H9 (cell line): Measurements from ENCODE around the gene SLC36A2. TPM values are rescaled to one million over a fixed set of nuclear protein-coding genes. Genes with fewer than 3 reads are reported as not detected.

Source experiments
- DNase-seq: peaks from one replicate; pipeline ENCODE4 v3.0.0-alpha.2; 2017
- H2AFZ ChIP-seq: one replicate; pipeline ENCODE4 v1.6.1; 2013; ENCODE audit warnings: mild to moderate bottlenecking, low read length, control low read depth, moderate library complexity
- H2AK5ac ChIP-seq: 2 replicates; pipeline ENCODE4 v1.6.1; 2013; ENCODE audit warnings: low read length, control low read depth, mixed read lengths; ENCODE audit not compliant: insufficient read length
- H2BK120ac ChIP-seq: one replicate; pipeline ENCODE4 v1.6.1; 2013; ENCODE audit warnings: low read depth, mild to moderate bottlenecking, low read length, control low read depth, inconsistent platforms; ENCODE audit not compliant: poor library complexity, severe bottlenecking
- H2BK12ac ChIP-seq: 2 replicates; pipeline ENCODE4 v1.6.1; 2013; ENCODE audit warnings: low read length, control low read depth, mixed read lengths, low read depth; ENCODE audit not compliant: insufficient read length
- H2BK15ac ChIP-seq: 2 replicates; pipeline ENCODE4 v1.6.1; 2013; ENCODE audit warnings: low read depth, low read length, control low read depth
- H2BK20ac ChIP-seq: one replicate; pipeline ENCODE4 v1.6.1; 2013; ENCODE audit warnings: low read depth, mild to moderate bottlenecking, low read length, control low read depth, inconsistent platforms; ENCODE audit not compliant: poor library complexity, severe bottlenecking
- H2BK5ac ChIP-seq: 2 replicates; pipeline ENCODE4 v1.6.1; 2013; ENCODE audit warnings: low read length, control low read depth, mixed read lengths; ENCODE audit not compliant: insufficient read length
- H3K14ac ChIP-seq: 2 replicates; pipeline ENCODE4 v1.6.1; 2013; ENCODE audit warnings: low read length, control low read depth; ENCODE audit not compliant: insufficient read depth
- H3K18ac ChIP-seq: 2 replicates; pipeline ENCODE4 v1.6.1; 2013; ENCODE audit warnings: low read depth, mild to moderate bottlenecking, mixed read lengths, low read length, control low read depth; ENCODE audit not compliant: insufficient read length
- H3K23ac ChIP-seq: 2 replicates; pipeline ENCODE4 v1.6.1; 2013; ENCODE audit warnings: low read length, control low read depth, mixed read lengths, low read depth; ENCODE audit not compliant: insufficient read length
- H3K23me2 ChIP-seq: 2 replicates; pipeline ENCODE4 v1.6.1; 2013; ENCODE audit warnings: low read depth, mild to moderate bottlenecking, mixed read lengths, low read length, control low read depth; ENCODE audit not compliant: insufficient read length, poor library complexity, severe bottlenecking
- H3K27ac ChIP-seq: 2 replicates; pipeline ENCODE4 v1.5.1; 2013; ENCODE audit warnings: low read length, control low read depth, mixed read lengths, low read depth; ENCODE audit not compliant: insufficient read length
- H3K27me3 ChIP-seq: 2 replicates; pipeline ENCODE4 v1.6.1; 2013; ENCODE audit warnings: low read length, control low read depth, inconsistent platforms; ENCODE audit not compliant: insufficient read depth
- H3K4ac ChIP-seq: 2 replicates; pipeline ENCODE4 v1.6.1; 2013; ENCODE audit warnings: low read depth, mild to moderate bottlenecking, control low read depth, inconsistent platforms, low read length, moderate library complexity
- H3K4me1 ChIP-seq: 2 replicates; pipeline ENCODE4 v1.6.1; 2013; ENCODE audit warnings: low read length, control low read depth, inconsistent platforms; ENCODE audit not compliant: insufficient read depth
- H3K4me2 ChIP-seq: 2 replicates; pipeline ENCODE4 v1.6.1; 2013; ENCODE audit warnings: low read length, control low read depth, mixed read lengths; ENCODE audit not compliant: insufficient read length, insufficient read depth
- H3K56ac ChIP-seq: 2 replicates; pipeline ENCODE4 v1.6.1; 2013; ENCODE audit warnings: low read depth, mild to moderate bottlenecking, mixed read lengths, low read length, control low read depth; ENCODE audit not compliant: insufficient read length
- H3K79me1 ChIP-seq: 2 replicates; pipeline ENCODE4 v1.6.1; 2013; ENCODE audit warnings: low read depth, mild to moderate bottlenecking, moderate library complexity, low read length, control low read depth, inconsistent platforms; ENCODE audit not compliant: insufficient read depth, poor library complexity, severe bottlenecking
- H3K79me2 ChIP-seq: 2 replicates; pipeline ENCODE4 v1.6.1; 2013; ENCODE audit warnings: low read length, control low read depth, inconsistent platforms; ENCODE audit not compliant: insufficient read depth
- H3K9ac ChIP-seq: 2 replicates; pipeline ENCODE4 v1.6.1; 2013; ENCODE audit warnings: low read length, control low read depth, mixed read lengths; ENCODE audit not compliant: insufficient read length; ENCODE audit errors: extremely low read depth
- H3K9me3 ChIP-seq: one replicate; pipeline ENCODE4 v1.6.1; 2013; ENCODE audit warnings: low read depth, low read length, inconsistent platforms; ENCODE audit not compliant: control insufficient read depth
- H3T11ph ChIP-seq: one replicate; pipeline ENCODE4 v1.6.1; 2013; ENCODE audit warnings: mild to moderate bottlenecking, low read length, control low read depth, inconsistent platforms
- H4K20me1 ChIP-seq: one replicate; pipeline ENCODE4 v1.6.1; 2013; ENCODE audit not compliant: control insufficient read depth, insufficient read length, insufficient read depth
- H4K5ac ChIP-seq: 2 replicates; pipeline ENCODE4 v1.6.1; 2013; ENCODE audit warnings: low read depth, mild to moderate bottlenecking, mixed read lengths, low read length, control low read depth; ENCODE audit not compliant: insufficient read length
- H4K8ac ChIP-seq: replicated peaks from 2 replicates; pipeline ENCODE4 v1.6.1; 2013; ENCODE audit warnings: low read length, control low read depth, mixed read lengths, low read depth; ENCODE audit not compliant: insufficient read length
- H4K91ac ChIP-seq: 2 replicates; pipeline ENCODE4 v1.6.1; 2013; ENCODE audit warnings: low read depth, mild to moderate bottlenecking, moderate library complexity, mixed read lengths, low read length, control low read depth; ENCODE audit not compliant: insufficient read length
- H3K27ac Mint-ChIP-seq, 3 experiments: 2 replicates in 2 of 3; 3 replicates in 1 of 3; pipeline ENCODE4 v1.8.0; 2020 to 2021; ENCODE audit warnings: mixed read lengths in 3 of 3, mild to moderate bottlenecking in 1 of 3, moderate library complexity in 1 of 3
- H3K27me3 Mint-ChIP-seq: 2 replicates; pipeline ENCODE4 v1.8.0; 2021; ENCODE audit warnings: low read depth, mild to moderate bottlenecking, moderate library complexity, mixed read lengths
- H3K36me3 Mint-ChIP-seq, 3 experiments: 2 replicates in 2 of 3; 3 replicates in 1 of 3; pipeline ENCODE4 v1.8.0; 2020 to 2021; ENCODE audit warnings: low read depth in 3 of 3, mixed read lengths in 3 of 3; ENCODE audit not compliant: insufficient read depth in 1 of 3
- H3K4me1 Mint-ChIP-seq, 2 experiments: 2 replicates each; pipeline ENCODE4 v1.8.0; 2020; ENCODE audit warnings: mixed read lengths in 2 of 2
- H3K4me3 Mint-ChIP-seq, 2 experiments: 2 replicates in 1 of 2; 3 replicates in 1 of 2; pipeline ENCODE4 v1.8.0; 2020 to 2021; ENCODE audit warnings: mild to moderate bottlenecking in 2 of 2, mixed read lengths in 2 of 2, moderate library complexity in 1 of 2
- H3K9me3 Mint-ChIP-seq, 2 experiments: 2 replicates in 1 of 2; 3 replicates in 1 of 2; pipeline ENCODE4 v1.8.0; 2020; ENCODE audit warnings: mild to moderate bottlenecking in 2 of 2, mixed read lengths in 2 of 2, moderate library complexity in 1 of 2
- WGBS: extraction: QIAGEN DNeasy Blood & Tissue Kit; methylation state at CpG from one replicate; pipeline ENCODE4 v1.1.7; 2013; ENCODE audit warnings: missing lambda C conversion rate, low lambda C conversion rate, mixed read lengths; ENCODE audit not compliant: insufficient read length; ENCODE audit errors: extremely low coverage; 5-methylcytosine and 5-hydroxymethylcytosine counted together
- total RNA-seq: library from RNA; stranded (reverse); gene quantifications from 2 replicates; pipeline ENCODE4 v1.2.1, GENCODE V29; 2021
- TF ChIP-seq, protein P1 (sequence below): fragments of 200-600 bp; sonication (generic); conservative IDR thresholded peaks from 3 replicates; pipeline ENCODE4 v1.8.0; 2021; ENCODE audit warnings: antibody characterized with exemption, mild to moderate bottlenecking

Gene SLC36A2
- total RNA-seq, 1 experiment from 2014 or later, result 0.15 TPM

DNA sequence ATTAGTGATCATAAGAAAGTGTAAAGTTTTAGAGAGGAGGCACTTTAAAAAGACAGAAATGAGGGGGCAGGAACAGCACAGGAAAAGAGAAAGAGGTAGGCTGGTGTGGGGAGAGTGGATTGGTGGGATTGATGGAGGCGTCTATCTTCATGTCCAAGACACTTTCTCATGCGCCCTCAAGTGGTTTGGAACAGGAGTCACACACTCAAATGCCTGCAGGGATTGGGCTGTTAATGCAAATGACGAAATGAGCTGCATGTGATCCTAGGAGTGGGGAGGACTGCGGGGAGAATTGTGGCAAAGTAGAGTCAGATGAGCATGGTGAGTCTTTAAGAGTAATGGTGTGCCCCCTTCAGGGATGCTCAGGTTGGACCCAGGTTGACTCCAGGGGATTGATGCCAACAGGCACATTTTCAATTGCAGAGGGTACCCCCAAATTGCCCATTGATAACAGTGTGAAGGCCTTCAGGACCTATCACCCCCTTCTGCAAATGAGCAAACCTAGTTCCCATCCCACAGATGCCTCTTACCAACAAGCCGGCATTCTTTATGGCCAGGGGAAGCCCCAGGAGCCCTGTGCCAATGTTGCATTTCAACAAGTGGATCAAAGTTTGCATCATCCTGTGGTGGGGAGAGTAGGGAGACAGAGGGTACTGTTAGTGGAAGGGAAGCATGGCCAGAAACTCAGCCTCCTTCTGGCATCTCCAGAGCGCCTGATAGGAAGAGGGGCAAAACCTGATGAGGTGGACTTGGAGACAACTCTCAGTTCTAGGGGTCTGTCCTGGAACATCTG is 49.1 kb downstream of the SLC36A2 start:
- no peaks in the 10 kb centered on the region for H3K27me3 ChIP-seq
- H3K9ac ChIP-seq, result no peak overlapping the region
- H3K14ac ChIP-seq, result no peak overlapping the region
- no peak overlapping the region for H2BK20ac ChIP-seq
- no peaks in the 10 kb centered on the region for H3K9me3 ChIP-seq
- no peaks in the 10 kb centered on the region for H3K23me2 ChIP-seq
- no peak overlapping the region for H3K4ac ChIP-seq
- H4K5ac ChIP-seq, result no peak overlapping the region
- H2BK12ac ChIP-seq, result no peak overlapping the region
- H3K79me2 ChIP-seq, result no peaks in the 10 kb centered on the region
- no peak overlapping the region for H2BK120ac ChIP-seq
- DNase-seq, result peak; percentile 54
- no peak overlapping the region for H3K27ac ChIP-seq
- no peak overlapping the region for H2BK15ac ChIP-seq
- no peak overlapping the region for H3K56ac ChIP-seq
- H3K4me2 ChIP-seq, result no peak overlapping the region
- no peak overlapping the region for H4K91ac ChIP-seq
- H4K20me1 ChIP-seq, result no peaks in the 10 kb centered on the region
- H3K4me1 ChIP-seq, result no peaks in the 10 kb centered on the region
- TF ChIP-seq, protein P1, sequence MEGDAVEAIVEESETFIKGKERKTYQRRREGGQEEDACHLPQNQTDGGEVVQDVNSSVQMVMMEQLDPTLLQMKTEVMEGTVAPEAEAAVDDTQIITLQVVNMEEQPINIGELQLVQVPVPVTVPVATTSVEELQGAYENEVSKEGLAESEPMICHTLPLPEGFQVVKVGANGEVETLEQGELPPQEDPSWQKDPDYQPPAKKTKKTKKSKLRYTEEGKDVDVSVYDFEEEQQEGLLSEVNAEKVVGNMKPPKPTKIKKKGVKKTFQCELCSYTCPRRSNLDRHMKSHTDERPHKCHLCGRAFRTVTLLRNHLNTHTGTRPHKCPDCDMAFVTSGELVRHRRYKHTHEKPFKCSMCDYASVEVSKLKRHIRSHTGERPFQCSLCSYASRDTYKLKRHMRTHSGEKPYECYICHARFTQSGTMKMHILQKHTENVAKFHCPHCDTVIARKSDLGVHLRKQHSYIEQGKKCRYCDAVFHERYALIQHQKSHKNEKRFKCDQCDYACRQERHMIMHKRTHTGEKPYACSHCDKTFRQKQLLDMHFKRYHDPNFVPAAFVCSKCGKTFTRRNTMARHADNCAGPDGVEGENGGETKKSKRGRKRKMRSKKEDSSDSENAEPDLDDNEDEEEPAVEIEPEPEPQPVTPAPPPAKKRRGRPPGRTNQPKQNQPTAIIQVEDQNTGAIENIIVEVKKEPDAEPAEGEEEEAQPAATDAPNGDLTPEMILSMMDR, result peak; percentile 58
- H3K18ac ChIP-seq, result no peak overlapping the region
- no peak overlapping the region for H2AFZ ChIP-seq
- H3K9me3 Mint-ChIP-seq, result no peaks in the 10 kb centered on the region
- no CpG with 5 or more reads among the region's 6 CpGs for WGBS
- H2BK5ac ChIP-seq, result no peak overlapping the region
- H3K4me1 Mint-ChIP-seq, result peaks cover 15 to 17% of the 10 kb centered on the region in 2 experiments
- no peak overlapping the region for H3K4me3 Mint-ChIP-seq
- no peaks in the 10 kb centered on the region for H3K36me3 Mint-ChIP-seq
- H3K79me1 ChIP-seq, result no peaks in the 10 kb centered on the region
- H3K27ac Mint-ChIP-seq, result no peak overlapping the region
- no peak overlapping the region for H2AK5ac ChIP-seq
- H3T11ph ChIP-seq, result no peak overlapping the region
- no peak overlapping the region for H3K23ac ChIP-seq
- H4K8ac ChIP-seq, result no peak overlapping the region
- H3K27me3 Mint-ChIP-seq, result peaks cover 3% of the 10 kb centered on the region
